Nephron progenitor cell (in vitro differentiated cells): ENCODE data around the gene LYPD1.

ENCODE experiments used
- DNase-seq: peaks from one replicate; pipeline ENCODE4 v3.0.0; 2021
- H3K27ac Mint-ChIP-seq: 2 replicates; pipeline ENCODE4 v1.8.0; 2021; ENCODE audit warnings: mild to moderate bottlenecking, moderate library complexity, mixed read lengths
- H3K27me3 Mint-ChIP-seq: 2 replicates; pipeline ENCODE4 v1.8.0; 2021; ENCODE audit warnings: mild to moderate bottlenecking, low read depth, mixed read lengths; ENCODE audit not compliant: poor library complexity
- H3K36me3 Mint-ChIP-seq: 2 replicates; pipeline ENCODE4 v1.8.0; 2021; ENCODE audit warnings: low read depth, mixed read lengths
- H3K4me1 Mint-ChIP-seq: 2 replicates; pipeline ENCODE4 v1.8.0; 2021; ENCODE audit warnings: mixed read lengths
- H3K4me3 Mint-ChIP-seq: 2 replicates; pipeline ENCODE4 v1.8.0; 2021; ENCODE audit warnings: mild to moderate bottlenecking, moderate library complexity, mixed read lengths
- H3K9me3 Mint-ChIP-seq: 2 replicates; pipeline ENCODE4 v1.8.0; 2021; ENCODE audit warnings: mild to moderate bottlenecking, moderate library complexity, mixed read lengths
- TF ChIP-seq, protein P1 (sequence below): fragments of 200-600 bp; sonication (generic); IDR thresholded peaks from 2 replicates; pipeline ENCODE4 v1.5.0; 2021; ENCODE audit warnings: antibody characterized with exemption

The LYPD1 gene

DNA sequence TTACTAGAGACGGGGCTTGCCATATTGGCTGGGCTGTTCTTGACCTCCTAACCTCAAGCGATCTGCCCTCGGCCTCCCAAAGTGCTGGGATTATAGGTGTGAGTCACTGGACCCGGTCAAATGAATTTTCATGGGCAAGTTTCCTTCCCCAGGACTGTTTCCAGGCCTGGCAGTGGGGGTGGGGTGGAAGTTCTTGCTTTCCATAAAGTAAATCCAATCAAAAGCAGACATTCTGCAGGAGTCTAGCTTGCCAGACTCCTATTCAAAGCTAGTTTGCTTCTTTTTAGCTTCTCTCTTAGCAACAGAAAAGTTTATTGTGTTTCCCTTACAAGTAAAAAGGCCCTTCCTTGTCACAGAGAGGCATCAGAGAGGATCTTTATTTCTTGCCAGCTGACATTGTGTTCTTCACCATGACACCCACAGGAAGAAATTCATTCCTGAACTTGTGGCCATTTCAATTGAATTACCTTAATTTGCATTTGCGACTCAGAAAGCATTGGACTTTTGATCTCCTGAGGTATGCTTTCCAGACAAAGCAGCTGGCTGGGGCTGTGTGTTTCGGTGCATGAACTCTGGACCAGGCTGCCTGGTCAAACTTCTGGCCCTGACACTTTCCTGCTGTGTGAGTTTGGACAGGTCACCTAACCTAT is 37.9 kb downstream of the LYPD1 start:
- Mint-ChIP-seq H3K27me3 (peaks cover 8% of the 10 kb centered on the region), H3K4me3 (no peak overlapping the region), H3K36me3 (no peaks in the 10 kb centered on the region), H3K4me1 (peaks cover 10% of the 10 kb centered on the region), H3K9me3 (no peaks in the 10 kb centered on the region), H3K27ac (no peak overlapping the region)
- no peak for DNase-seq
- TF ChIP-seq, protein P1, sequence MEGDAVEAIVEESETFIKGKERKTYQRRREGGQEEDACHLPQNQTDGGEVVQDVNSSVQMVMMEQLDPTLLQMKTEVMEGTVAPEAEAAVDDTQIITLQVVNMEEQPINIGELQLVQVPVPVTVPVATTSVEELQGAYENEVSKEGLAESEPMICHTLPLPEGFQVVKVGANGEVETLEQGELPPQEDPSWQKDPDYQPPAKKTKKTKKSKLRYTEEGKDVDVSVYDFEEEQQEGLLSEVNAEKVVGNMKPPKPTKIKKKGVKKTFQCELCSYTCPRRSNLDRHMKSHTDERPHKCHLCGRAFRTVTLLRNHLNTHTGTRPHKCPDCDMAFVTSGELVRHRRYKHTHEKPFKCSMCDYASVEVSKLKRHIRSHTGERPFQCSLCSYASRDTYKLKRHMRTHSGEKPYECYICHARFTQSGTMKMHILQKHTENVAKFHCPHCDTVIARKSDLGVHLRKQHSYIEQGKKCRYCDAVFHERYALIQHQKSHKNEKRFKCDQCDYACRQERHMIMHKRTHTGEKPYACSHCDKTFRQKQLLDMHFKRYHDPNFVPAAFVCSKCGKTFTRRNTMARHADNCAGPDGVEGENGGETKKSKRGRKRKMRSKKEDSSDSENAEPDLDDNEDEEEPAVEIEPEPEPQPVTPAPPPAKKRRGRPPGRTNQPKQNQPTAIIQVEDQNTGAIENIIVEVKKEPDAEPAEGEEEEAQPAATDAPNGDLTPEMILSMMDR, result no peak

DNA sequence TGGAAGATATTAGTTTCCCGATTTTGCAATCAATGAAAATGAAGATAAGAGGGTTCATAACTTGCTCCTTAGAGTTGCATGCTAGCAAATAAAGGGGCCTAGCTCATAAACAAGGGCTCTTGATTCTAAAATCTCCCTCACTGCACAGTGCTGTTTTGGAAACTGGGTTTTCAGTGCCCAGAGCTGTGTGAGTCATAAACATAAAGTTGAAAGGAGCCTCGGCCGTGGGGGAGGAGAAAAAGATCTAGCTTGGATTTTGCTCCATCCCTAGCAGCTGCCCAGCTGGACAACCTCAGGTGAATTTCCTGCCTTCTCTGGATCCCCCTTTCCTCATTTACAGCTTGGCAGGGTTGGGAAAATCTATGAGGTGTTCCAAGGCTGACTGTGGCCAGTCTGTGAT is 42.5 kb downstream of the LYPD1 start:
- no peak overlapping the region for H3K27ac Mint-ChIP-seq
- peaks cover 9% of the 10 kb centered on the region for H3K4me1 Mint-ChIP-seq
- H3K9me3 Mint-ChIP-seq, result no peaks in the 10 kb centered on the region
- H3K36me3 Mint-ChIP-seq, result no peaks in the 10 kb centered on the region
- TF ChIP-seq, protein P1, result no peak
- H3K4me3 Mint-ChIP-seq, result no peak overlapping the region
- DNase-seq, result no peak
- peaks cover 7% of the 10 kb centered on the region for H3K27me3 Mint-ChIP-seq

DNA sequence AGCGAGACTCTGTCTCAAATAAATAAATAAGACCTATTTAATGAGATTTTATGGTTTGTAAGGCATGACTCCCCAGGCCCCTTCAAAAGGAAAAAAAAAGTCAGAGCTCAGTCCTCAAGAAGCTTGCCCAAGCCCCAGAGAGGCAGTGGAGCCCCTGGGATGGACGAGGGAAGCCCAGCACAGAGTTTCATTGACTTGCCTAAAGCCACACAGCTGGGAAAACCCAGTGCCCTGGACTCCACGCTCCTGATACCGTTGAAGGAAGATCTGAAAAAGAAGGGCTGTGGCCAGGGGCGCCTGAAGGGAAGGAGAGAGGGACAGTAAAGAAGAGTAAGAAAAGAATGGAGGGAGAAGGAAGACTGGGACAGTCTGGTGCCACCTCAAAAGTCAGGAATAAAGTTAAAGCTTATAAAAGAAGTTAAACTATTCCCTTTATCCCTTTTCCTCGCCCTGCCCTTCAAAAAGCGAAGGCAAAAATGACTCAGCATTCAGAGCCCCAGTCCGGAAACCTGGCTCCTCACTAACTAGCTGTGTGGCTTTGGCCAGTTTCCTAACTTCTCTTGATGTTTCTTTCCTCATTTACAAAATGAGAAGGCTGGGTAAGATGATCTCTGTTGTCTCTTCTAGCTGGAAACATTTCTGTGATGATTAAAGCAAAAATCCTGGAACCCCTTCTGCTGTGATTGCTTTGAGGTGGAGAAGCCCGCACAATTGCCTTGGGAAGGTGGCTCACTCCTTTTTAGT is 46.7 kb downstream of the LYPD1 start:
- H3K36me3 Mint-ChIP-seq, result no peaks in the 10 kb centered on the region
- TF ChIP-seq, protein P1, result no peak
- peaks cover 12% of the 10 kb centered on the region for H3K4me1 Mint-ChIP-seq
- H3K4me3 Mint-ChIP-seq, result no peak overlapping the region
- H3K9me3 Mint-ChIP-seq, result no peaks in the 10 kb centered on the region
- peaks cover 3% of the 10 kb centered on the region for H3K27me3 Mint-ChIP-seq
- no peak for DNase-seq
- H3K27ac Mint-ChIP-seq, result no peak overlapping the region

DNA sequence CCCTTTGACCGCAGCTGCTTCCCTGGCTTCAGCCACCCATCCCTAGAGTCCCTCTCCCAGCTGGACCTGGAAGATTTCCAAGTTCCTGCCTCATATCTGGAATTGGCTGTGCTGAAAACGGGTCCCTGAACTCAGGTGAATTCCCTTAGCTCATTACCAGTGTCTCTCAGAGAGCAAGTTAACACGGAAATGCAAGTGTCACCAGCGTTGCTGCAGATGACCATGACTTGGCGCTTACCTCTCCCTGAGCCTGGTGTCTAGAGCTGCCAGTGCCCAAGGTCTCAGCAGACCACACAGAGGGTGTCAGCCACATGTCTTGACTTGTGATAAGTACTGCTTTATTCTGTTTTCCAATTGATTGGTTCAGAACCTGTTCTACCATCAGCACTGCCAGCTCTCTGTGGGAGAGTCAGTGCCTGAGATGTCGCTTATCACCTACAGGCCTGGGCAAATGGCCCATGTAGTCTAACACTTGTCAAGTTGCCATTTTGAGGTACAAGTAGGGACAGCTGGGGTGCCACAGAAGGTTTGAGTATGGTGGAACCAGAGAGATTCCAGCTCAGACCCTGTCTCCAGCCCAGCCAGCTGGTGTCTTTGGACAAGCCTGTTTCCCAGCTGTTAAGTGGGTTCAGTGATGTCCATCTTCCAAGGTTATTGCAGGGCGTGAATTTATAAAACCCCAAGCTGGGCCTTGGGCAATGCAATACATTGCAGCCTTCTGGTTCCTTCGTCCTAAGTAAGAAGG is 48.7 kb downstream of the LYPD1 start:
- Mint-ChIP-seq H3K36me3 (no peaks in the 10 kb centered on the region), H3K4me3 (no peak overlapping the region), H3K27ac (no peak overlapping the region), H3K4me1 (peaks cover 17% of the 10 kb centered on the region), H3K27me3 (peaks cover 7% of the 10 kb centered on the region), H3K9me3 (no peaks in the 10 kb centered on the region)
- TF ChIP-seq, protein P1, result no peak
- no peak for DNase-seq

DNA sequence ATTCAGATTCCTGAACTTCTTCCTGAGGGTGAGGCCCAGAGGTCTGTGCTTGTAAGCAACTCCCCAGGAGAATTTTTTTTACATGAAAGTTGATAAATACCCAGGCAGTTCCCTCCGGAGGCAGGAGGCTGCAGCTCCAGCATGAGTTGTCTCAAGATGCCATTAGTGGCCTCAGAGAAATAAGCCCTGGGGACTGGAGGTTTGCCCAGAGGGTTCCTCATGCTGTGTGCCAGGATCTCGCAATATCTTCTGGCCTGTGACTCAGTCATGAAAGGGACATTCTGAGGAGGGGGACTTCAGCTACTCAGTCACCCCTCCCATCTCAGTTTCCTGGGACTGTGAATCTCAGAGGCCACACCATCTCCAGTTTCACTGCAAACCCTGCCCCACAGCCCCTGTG is 49.9 kb downstream of the LYPD1 start:
- Mint-ChIP-seq H3K27ac (peak overlapping the region; percentile 26), H3K4me1 (peaks cover 27% of the 10 kb centered on the region), H3K9me3 (no peaks in the 10 kb centered on the region), H3K27me3 (peaks cover 6% of the 10 kb centered on the region), H3K4me3 (no peak overlapping the region), H3K36me3 (no peaks in the 10 kb centered on the region)
- TF ChIP-seq, protein P1, result no peak
- DNase-seq, result no peak
